ENCODE results near the gene FMNL2. TPM values are rescaled to one million over a fixed set of nuclear protein-coding genes. Genes with fewer than 3 reads are reported as not detected.
"Not testable (repeated sequence)": the region's sequence is repeated elsewhere in the genome, so short reads cannot be mapped to it uniquely, and the experiment has no call there.

FMNL2 gene
- polyA plus RNA-seq, 4 donors: 103 to 199 (median 111) TPM

- DNase-seq (ENCODE audit: low read depth in 4 of 4, low spot score in 3 of 4): no peak
These were observed 130.6 kb downstream of the FMNL2 start for GRCh38 chr2:152465541-152465940.

- DNase-seq (ENCODE audit: low read depth in 4 of 4, low spot score in 3 of 4): no peak
These were observed 131.1 kb downstream of the FMNL2 start for GRCh38 chr2:152466041-152466440.

GRCh38 chr2:152466980-152467676 is 132.2 kb downstream of the FMNL2 start:
- no peak for DNase-seq (ENCODE audit: low read depth in 4 of 4, low spot score in 3 of 4)

DNA sequence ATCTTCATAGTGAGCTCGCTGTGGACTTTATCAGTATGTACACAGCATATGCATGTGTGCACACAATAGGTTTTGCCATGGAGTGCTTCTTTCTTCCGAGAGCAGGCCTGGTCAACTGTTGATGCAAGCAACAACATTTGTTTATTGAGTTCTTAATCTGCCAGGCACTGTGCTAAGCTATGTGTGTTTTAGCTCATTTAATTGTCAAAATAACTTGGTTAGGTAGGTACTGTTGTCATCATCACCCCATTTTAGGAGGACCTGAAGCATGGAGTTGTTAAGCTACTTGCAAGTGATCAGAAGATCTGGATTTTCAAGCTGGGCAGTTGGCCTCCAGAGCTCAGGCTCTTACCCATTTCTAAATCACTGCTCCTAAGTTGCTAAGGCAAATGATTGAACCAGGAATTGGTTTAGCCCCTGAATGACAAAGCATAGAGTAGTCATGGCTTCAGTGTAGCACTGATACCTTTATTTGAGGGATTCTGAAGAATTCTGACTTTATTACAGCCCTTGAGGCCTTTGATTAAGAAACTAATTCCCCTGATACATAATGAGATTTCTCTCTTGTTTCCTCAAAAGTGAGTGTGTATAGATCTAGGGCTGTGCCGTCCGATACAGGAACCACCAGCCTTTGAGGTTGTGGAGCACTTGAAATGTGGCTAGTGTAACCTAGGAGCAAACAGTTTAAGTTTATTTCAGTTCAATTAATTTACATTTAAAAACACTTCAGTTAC is 132.9 kb downstream of the FMNL2 start:
- DNase-seq (ENCODE audit: low read depth in 4 of 4, low spot score in 3 of 4): no peak

GRCh38 chr2:152468899-152469692 is 134.1 kb downstream of the FMNL2 start:
- no peak for DNase-seq (ENCODE audit: low read depth in 4 of 4, low spot score in 3 of 4)

GRCh38 chr2:152470861-152471854 is 136.2 kb downstream of the FMNL2 start:
- DNase-seq (ENCODE audit: low read depth in 4 of 4, low spot score in 3 of 4): no peak

DNA sequence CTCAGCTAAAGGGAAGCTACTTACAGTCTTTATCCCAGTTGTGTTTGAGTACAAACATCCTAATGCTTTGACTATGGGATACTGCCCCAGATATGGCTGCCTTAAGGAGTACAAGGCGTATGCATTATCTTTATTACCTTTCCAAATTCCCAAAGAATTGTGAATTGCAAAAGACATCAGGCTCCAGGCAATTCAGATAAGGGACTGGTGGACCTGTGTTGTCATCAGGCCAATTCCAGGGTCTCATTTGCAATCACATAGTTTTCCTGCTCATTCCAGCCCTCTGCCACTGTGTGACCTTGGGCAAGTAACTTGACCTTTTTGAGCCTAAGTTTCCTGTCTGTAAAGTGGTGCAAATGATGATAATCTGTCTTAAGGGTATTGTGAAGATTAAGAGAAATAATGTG is 137.5 kb downstream of the FMNL2 start:
- no peak for DNase-seq (ENCODE audit: low read depth in 4 of 4, low spot score in 3 of 4)

GRCh38 chr2:152473151-152473857 is 138.3 kb downstream of the FMNL2 start:
- DNase-seq (ENCODE audit: low read depth in 4 of 4, low spot score in 3 of 4): no peak

DNA sequence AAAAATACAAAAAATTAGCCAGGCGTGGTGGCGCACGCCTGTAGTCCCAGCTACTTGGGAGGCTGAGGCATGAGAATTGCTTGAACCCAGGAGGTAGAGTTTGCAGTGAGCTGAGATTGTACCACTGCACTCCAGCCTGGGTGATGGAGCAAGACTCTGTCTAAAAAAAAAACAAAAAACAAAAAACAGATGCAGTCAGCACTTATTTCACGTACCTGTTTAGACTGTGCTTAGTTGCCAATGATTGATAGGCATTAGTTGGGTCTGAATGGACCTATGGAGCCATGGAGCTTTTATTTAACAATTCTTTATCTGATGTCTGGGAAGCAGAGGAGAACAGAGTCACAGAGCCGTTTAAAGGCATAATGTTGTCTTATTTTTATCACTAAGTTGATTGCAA is 139.5 kb downstream of the FMNL2 start:
- not testable (repeated sequence) for DNase-seq (ENCODE audit: low read depth in 4 of 4, low spot score in 3 of 4)

GRCh38 chr2:152475982-152476381 is 141.0 kb downstream of the FMNL2 start:
- DNase-seq (ENCODE audit: low read depth in 4 of 4, low spot score in 3 of 4): no peak

DNA sequence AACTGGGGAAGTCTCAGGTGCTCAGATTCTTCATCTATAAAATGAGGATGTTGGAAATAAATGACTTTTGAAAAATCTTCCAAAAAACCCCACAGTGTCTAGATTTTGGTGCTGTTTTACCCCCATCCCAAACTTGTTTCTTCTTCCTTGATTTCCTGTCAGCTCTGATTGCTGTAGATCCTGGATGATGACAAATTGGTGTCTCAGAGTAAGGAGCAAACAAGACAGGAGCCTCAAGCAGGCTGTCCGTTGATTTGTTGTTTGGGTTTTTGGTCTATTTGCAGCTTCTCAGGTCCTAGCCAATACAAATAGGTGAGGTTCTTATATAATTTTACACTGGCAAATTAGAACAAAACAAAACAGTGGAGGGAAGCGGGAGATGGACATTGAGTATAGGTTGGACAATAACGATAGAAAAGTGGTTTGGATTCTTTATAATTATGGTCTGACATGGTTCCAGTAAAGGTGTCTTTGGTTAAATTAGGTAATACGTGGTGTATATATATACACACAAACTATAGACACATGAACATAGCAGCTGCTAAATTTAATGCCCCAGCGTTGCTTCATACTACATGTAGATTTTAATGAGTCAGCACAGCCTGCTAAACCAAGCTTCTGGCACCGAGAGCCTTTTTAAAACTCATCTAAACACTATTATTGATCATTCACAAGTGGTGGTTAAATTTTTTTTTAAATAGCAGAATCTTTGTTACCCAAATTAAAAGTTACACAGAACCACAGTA is 142.5 kb downstream of the FMNL2 start:
- DNase-seq (ENCODE audit: low read depth in 4 of 4, low spot score in 3 of 4): no peak

DNA sequence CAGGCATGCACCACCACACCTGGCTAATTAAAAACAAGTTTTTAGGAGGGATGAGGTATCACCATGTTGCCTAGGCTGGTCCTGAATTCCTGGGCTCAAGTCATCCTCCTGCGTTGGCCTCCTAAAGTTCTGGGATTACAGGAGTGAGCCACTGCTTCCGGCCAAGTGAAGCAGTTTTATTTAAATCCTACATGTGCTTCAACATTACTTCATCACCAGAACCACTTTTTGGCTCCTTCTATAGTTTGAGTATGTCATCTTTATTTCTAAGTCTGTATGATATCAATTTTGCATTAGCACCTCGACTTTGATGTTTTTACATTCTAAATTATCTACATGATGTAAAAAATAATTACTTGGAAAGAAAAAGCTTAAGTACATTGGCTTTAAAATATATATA is 144.3 kb downstream of the FMNL2 start:
- no peak for DNase-seq (ENCODE audit: low read depth in 4 of 4, low spot score in 3 of 4)

DNA sequence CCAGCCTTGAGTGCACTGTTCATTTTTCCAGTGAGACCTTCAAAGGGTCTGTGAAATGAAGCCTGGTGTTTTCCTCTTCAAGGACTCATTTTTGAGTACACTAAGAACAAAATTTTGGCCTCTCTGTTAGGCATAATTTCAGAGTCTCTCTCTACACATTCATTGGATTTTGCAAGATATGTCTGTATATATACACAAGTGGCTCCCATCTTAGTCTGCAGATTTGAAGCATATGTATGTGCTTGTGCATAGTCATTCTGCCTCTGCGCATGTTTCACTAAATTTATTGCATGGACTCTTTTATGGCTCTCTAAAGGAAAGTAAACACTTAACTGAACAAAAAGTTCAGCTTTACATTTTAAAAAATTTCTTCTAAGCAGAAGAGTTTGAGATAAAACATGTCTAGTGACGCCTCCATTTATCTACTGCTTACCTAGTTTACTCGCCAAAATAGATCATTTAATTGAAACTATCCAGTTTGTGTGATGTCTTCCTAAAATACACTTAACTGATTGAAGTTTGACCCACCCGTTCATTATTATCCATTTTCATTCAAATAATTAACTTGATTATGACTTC is 145.9 kb downstream of the FMNL2 start:
- no peak for DNase-seq (ENCODE audit: low read depth in 4 of 4, low spot score in 3 of 4)

- DNase-seq (ENCODE audit: low read depth in 4 of 4, low spot score in 3 of 4): no peak
These were observed 147.1 kb downstream of the FMNL2 start for GRCh38 chr2:152481881-152482583.

- DNase-seq (ENCODE audit: low read depth in 4 of 4, low spot score in 3 of 4): no peak
These were observed 148.5 kb downstream of the FMNL2 start for GRCh38 chr2:152483276-152484063.

DNA sequence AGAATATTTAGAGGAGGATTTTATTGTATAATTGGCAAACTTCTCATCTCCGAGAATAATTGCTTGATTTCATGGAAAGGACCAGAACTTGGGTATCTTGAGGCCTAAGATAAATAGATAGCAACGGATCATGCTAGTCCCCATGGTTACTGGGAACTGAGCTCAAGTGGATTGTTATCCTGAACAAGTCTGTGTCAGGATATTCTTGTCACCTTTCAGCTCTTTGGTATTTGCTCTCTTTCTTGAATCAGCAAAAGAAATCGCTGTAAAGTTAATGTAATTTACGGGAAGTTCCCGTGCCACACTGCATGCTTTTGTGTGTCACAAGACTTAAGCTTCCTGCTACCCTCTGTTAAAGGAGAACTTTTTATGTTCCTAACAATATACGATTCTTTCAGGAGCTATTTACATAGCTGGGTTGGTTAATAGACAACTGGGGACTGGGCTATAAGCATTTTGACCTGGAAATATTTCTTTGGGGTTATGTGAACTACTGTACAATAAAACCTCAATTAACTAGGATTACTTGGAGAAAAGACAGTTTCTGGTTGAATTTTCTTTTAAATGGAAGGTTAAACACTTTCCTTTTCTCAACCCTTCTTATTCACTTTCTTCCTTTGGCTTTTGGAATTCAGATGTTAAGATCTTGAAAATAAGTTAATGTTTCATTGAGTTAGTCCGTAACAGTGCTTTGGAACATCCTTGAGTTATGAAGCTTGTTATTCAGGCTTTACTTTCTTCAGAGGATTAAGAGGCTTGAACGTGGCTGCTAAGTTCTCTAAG is 151.2 kb downstream of the FMNL2 start:
- no peak for DNase-seq (ENCODE audit: low read depth in 4 of 4, low spot score in 3 of 4)

Measured in left renal pelvis (tissue), 4 donors.